Keratinocyte (primary cell): ENCODE measurements around the gene DEDD. TPM values are rescaled to one million over a fixed set of nuclear protein-coding genes. Genes with fewer than 3 reads are reported as not detected.

Experiments
- DNase-seq: peaks from one replicate; pipeline ENCODE4 v3.0.0-alpha.2; 2011; ENCODE audit warnings: low read depth, missing footprints, low spot score
- FAIRE-seq: peaks from 2 replicates; lab custom pipeline; 2011; peaks lifted over from hg19 to GRCh38; lab: Jason Lieb, UNC
- H2AFZ ChIP-seq: 2 replicates; pipeline ENCODE4 v1.6.0; 2012; ENCODE audit warnings: low read length, control low read depth, inconsistent platforms; ENCODE audit not compliant: control insufficient read depth
- H3K27ac ChIP-seq: 2 replicates; pipeline ENCODE4 v1.5.1; 2011; ENCODE audit warnings: low read length; ENCODE audit not compliant: control insufficient read depth, insufficient read depth
- H3K27me3 ChIP-seq: 3 replicates; pipeline ENCODE4 v1.6.0; 2011; ENCODE audit warnings: low read length; ENCODE audit not compliant: control insufficient read depth, insufficient read depth; ENCODE audit errors: extremely low read depth
- H3K36me3 ChIP-seq, 2 experiments: 2 replicates in 1 of 2; 3 replicates in 1 of 2; pipeline ENCODE4 v1.5.1; 2011; ENCODE audit warnings: low read length in 2 of 2, mild to moderate bottlenecking in 1 of 2; ENCODE audit not compliant: control insufficient read depth in 2 of 2, insufficient read depth in 2 of 2; ENCODE audit errors: extremely low read depth in 1 of 2
- H3K4me1 ChIP-seq: 3 replicates; pipeline ENCODE4 v1.5.1; 2011; ENCODE audit warnings: low read length; ENCODE audit not compliant: control insufficient read depth, insufficient read depth; ENCODE audit errors: extremely low read depth
- H3K4me2 ChIP-seq: 3 replicates; pipeline ENCODE4 v1.6.0; 2011; ENCODE audit warnings: low read depth, low read length; ENCODE audit not compliant: control insufficient read depth, insufficient read depth; ENCODE audit errors: extremely low read depth
- H3K4me3 ChIP-seq, 3 experiments: fragments of 200-600 bp in 1 of 3; sonication (generic) in 1 of 3; 2 replicates in 2 of 3; 3 replicates in 1 of 3; pipeline ENCODE4 v1.5.1; 2011 to 2016; ENCODE audit warnings: low read length in 3 of 3, mild to moderate bottlenecking in 3 of 3, control low read depth in 2 of 3, inconsistent platforms in 1 of 3, low read depth in 1 of 3, mixed read lengths in 1 of 3, mixed run types in 1 of 3, moderate library complexity in 1 of 3; ENCODE audit not compliant: control insufficient read depth in 2 of 3, insufficient read depth in 2 of 3; ENCODE audit errors: extremely low read depth in 1 of 3
- H3K79me2 ChIP-seq: 2 replicates; pipeline ENCODE4 v1.6.0; 2012; ENCODE audit warnings: low read length; ENCODE audit not compliant: control insufficient read depth, insufficient read depth
- H3K9ac ChIP-seq: 3 replicates; pipeline ENCODE4 v1.6.0; 2011; ENCODE audit warnings: low read length; ENCODE audit not compliant: control insufficient read depth, insufficient read depth; ENCODE audit errors: extremely low read depth
- H3K9me1 ChIP-seq: 3 replicates; pipeline ENCODE4 v1.6.0; 2011; ENCODE audit warnings: low read length; ENCODE audit not compliant: control insufficient read depth, insufficient read depth; ENCODE audit errors: extremely low read depth
- H3K9me3 ChIP-seq: 2 replicates; pipeline ENCODE4 v1.5.1; 2012; ENCODE audit warnings: low read depth, low read length; ENCODE audit not compliant: control insufficient read depth
- H4K20me1 ChIP-seq: 3 replicates; pipeline ENCODE4 v1.6.0; 2011; ENCODE audit warnings: low read length; ENCODE audit not compliant: control insufficient read depth, insufficient read depth; ENCODE audit errors: extremely low read depth
- EZH2 ChIP-seq: IDR thresholded peaks from one replicate; pipeline ENCODE4 v1.6.1; 2012; ENCODE audit warnings: inconsistent platforms, mild to moderate bottlenecking, low read length, moderate library complexity
- dilution Hi-C: fragments of 300-500 bp; cut with MboI; formaldehyde crosslinking; loops from one replicate; pipeline ENCODE4 v1.7.0; 2020; ENCODE audit warnings: low sequenced_read_pairs; ENCODE audit not compliant: extremely low pct_ligation_motif_present
- polyA plus RNA-seq, 5 experiments: library from polyadenylated mRNA; depleted of rRNA in 3 of 5; stranded (reverse) in 3 of 5; stranded (forward) in 1 of 5; unstranded in 1 of 5; fragments of >200 nt; gene quantifications; 1 replicate in 1 of 5; 2 replicates in 3 of 5; 3 replicates in 1 of 5; pipeline versions ENCODE4 v1.2.1 to v1.2.3, GENCODE V29; 2011 to 2012; ENCODE audit warnings: missing spikeins in 2 of 5, low read depth in 1 of 5, low replicate concordance in 1 of 5
- small RNA-seq, 3 experiments: library from RNA; depleted of rRNA; stranded (forward); fragments of <200 nt; gene quantifications; one replicate each; pipeline ENCODE3, GENCODE V24; 2012; ENCODE audit warnings: low read depth in 3 of 3, low replicate concordance in 1 of 3; ENCODE audit not compliant: insufficient read length in 3 of 3
- TF ChIP-seq, protein P1 (sequence below), 3 experiments: IDR thresholded peaks in 1 of 3; conservative IDR thresholded peaks in 1 of 3; optimal IDR thresholded peaks in 1 of 3; 2 replicates in 2 of 3; 3 replicates in 1 of 3; pipeline versions ENCODE3 to v1.5.1; 2011; ENCODE audit warnings: low read length in 3 of 3, mild to moderate bottlenecking in 3 of 3, moderate library complexity in 2 of 3, control low read depth in 1 of 3, inconsistent platforms in 1 of 3; ENCODE audit not compliant: insufficient read depth in 2 of 3; ENCODE audit errors: extremely low read depth in 1 of 3

Gene DEDD
- polyA plus RNA-seq, 1 donor (not counting 4 experiments of a cell fraction or from before 2014, with no cell fraction given), result 33.0 TPM

DNA sequence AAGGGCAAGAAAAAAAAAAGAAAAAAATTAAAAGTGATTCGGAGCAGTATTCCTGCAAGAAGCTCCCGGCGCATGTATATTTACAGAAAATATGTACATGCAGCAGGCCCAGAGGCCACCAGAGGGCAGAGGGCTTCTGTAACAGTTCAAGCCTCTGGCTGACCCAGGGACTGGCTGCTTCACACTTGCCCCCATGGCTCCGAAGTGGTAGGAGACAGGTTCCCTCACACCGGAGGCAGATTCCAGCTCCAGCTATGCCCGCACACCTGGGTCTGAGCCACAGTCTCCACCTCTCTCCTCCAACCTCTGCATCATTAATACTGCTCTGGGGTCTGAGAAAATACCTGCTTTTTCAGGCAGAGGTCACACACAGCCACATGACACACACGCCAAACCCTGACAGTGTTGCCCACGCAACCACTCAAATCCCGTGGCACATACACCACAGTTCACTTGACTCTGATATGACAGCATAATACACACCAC, 60.5 kb downstream of the DEDD start:
- Histone ChIP-seq H3K9ac (no peak overlapping the region), H3K9me3 (no peaks in the 10 kb centered on the region), H3K4me1 (peaks cover 38% of the 10 kb centered on the region), H3K27me3 (no peaks in the 10 kb centered on the region), H3K27ac (no peak overlapping the region), H3K4me2 (no peak overlapping the region), H3K36me3 (no peaks in the 10 kb centered on the region), H2AFZ (no peak overlapping the region), H3K4me3 (no peak overlapping the region), H3K9me1 (peaks cover 2% of the 10 kb centered on the region), H3K79me2 (no peaks in the 10 kb centered on the region), H4K20me1 (no peaks in the 10 kb centered on the region)
- FAIRE-seq (no peak), DNase-seq (no peak)
- dilution Hi-C loops, result no loop called here
- TF ChIP-seq EZH2, result no peak
- TF ChIP-seq, protein P1, sequence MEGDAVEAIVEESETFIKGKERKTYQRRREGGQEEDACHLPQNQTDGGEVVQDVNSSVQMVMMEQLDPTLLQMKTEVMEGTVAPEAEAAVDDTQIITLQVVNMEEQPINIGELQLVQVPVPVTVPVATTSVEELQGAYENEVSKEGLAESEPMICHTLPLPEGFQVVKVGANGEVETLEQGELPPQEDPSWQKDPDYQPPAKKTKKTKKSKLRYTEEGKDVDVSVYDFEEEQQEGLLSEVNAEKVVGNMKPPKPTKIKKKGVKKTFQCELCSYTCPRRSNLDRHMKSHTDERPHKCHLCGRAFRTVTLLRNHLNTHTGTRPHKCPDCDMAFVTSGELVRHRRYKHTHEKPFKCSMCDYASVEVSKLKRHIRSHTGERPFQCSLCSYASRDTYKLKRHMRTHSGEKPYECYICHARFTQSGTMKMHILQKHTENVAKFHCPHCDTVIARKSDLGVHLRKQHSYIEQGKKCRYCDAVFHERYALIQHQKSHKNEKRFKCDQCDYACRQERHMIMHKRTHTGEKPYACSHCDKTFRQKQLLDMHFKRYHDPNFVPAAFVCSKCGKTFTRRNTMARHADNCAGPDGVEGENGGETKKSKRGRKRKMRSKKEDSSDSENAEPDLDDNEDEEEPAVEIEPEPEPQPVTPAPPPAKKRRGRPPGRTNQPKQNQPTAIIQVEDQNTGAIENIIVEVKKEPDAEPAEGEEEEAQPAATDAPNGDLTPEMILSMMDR (optimal IDR thresholded peaks at IDR 0.05 in 1 of 3, IDR thresholded peaks at IDR 0.05 in 1 of 3, conservative IDR thresholded peaks at IDR 0.05 in 1 of 3; ENCODE audit: extremely low read depth in 1 of 3, insufficient read depth in 2 of 3, low read length in 3 of 3), result peak; percentile 52 to 68 (median 57)

Small RNA genes within 50 kb of the gene (small RNA-seq; reads per million reads assigned to genes)
- 0 reads per million in 3 experiments for gene RF01225

Other genes with a start within 250 kb of the DEDD start
- not detected in 3 replicates for gene ITLN1, start 247.5 kb downstream of the DEDD start, polyA plus RNA-seq
- gene ITLN2, start 177.9 kb downstream of the DEDD start, polyA plus RNA-seq, result 0.22 to 0.59 TPM (median 0.39 TPM) in 3 replicates
- gene F11R, start 111.5 kb downstream of the DEDD start, polyA plus RNA-seq, result 201 to 259 TPM (median 224 TPM) in 3 replicates
- gene TSTD1, start 93.7 kb downstream of the DEDD start, polyA plus RNA-seq, result 106 to 128 TPM (median 113 TPM) in 3 replicates
- 25.1 to 40.7 TPM (median 31.6 TPM) in 3 replicates for gene USF1, start 86.7 kb downstream of the DEDD start, polyA plus RNA-seq
- 0.05 to 0.45 TPM (median 0.16 TPM) in 3 replicates for gene ARHGAP30, start 62.8 kb downstream of the DEDD start, polyA plus RNA-seq
- 6.0 to 19.0 TPM (median 8.6 TPM) in 3 replicates for gene NECTIN4, start 43.1 kb downstream of the DEDD start, polyA plus RNA-seq
- gene KLHDC9, start 34.3 kb downstream of the DEDD start, polyA plus RNA-seq, result 0.32 to 0.73 TPM (median 0.54 TPM) in 3 replicates
- 106 to 228 TPM (median 184 TPM) in 3 replicates for gene PFDN2, start 14.6 kb downstream of the DEDD start, polyA plus RNA-seq
- 22.9 to 51.0 TPM (median 27.6 TPM) in 3 replicates for gene NIT1, start 14.6 kb downstream of the DEDD start, polyA plus RNA-seq
- 72.9 to 86.4 TPM (median 80.6 TPM) in 3 replicates for gene UFC1, start 21.3 kb upstream of the DEDD start, polyA plus RNA-seq
- gene USP21, start 26.8 kb upstream of the DEDD start, polyA plus RNA-seq, result 9.5 to 14.4 TPM (median 9.8 TPM) in 3 replicates
- 12.2 to 24.6 TPM (median 17.1 TPM) in 3 replicates for gene PPOX, start 33.8 kb upstream of the DEDD start, polyA plus RNA-seq
- gene B4GALT3, start 44.8 kb upstream of the DEDD start, polyA plus RNA-seq, result 19.1 to 24.8 TPM (median 21.1 TPM) in 3 replicates
- gene ADAMTS4, start 66.4 kb upstream of the DEDD start, polyA plus RNA-seq, result 0.22 to 0.36 TPM (median 0.35 TPM) in 3 replicates
- gene NDUFS2, start 69.7 kb upstream of the DEDD start, polyA plus RNA-seq, result 105 to 136 TPM (median 135 TPM) in 3 replicates
- gene FCER1G, start 82.6 kb upstream of the DEDD start, polyA plus RNA-seq, result 0.51 to 1.2 TPM (median 0.62 TPM) in 3 replicates
- gene APOA2, start 91.0 kb upstream of the DEDD start, polyA plus RNA-seq, result not detected in 3 replicates
- 14.4 to 18.2 TPM (median 17.5 TPM) in 3 replicates for gene TOMM40L, start 93.4 kb upstream of the DEDD start, polyA plus RNA-seq
- gene NR1I3, start 105.5 kb upstream of the DEDD start, polyA plus RNA-seq, result not detected in 3 replicates
- 0.04 to 0.24 TPM in 2 of 3 replicates, not detected in the other for gene PCP4L1, start 126.1 kb upstream of the DEDD start, polyA plus RNA-seq
- 0.19 to 0.45 TPM (median 0.45 TPM) in 3 replicates for gene MPZ, start 177.3 kb upstream of the DEDD start, polyA plus RNA-seq
- gene SDHC, start 181.7 kb upstream of the DEDD start, polyA plus RNA-seq, result 362 to 518 TPM (median 401 TPM) in 3 replicates
- not detected in 3 replicates for gene CFAP126, start 235.2 kb upstream of the DEDD start, polyA plus RNA-seq